Stimulated activated CD4-positive, alpha-beta T cell treated with anti-CD3 and anti-CD28 coated beads, Interleukin-12 subunit alpha, Interleukin-12 subunit beta, amount 100 ng/mL, for 4 hours (primary cell): ENCODE data around the gene ROR2.

Source experiments
- DNase-seq: peaks from one replicate; pipeline ENCODE4 v3.0.0-alpha.2; 2020

ROR2 gene

GRCh38 chr9:91768507-91768906 is 181.5 kb downstream of the ROR2 start:
- DNase-seq = no peak

GRCh38 chr9:91766315-91767069 is 183.5 kb downstream of the ROR2 start:
- DNase-seq = no peak

GRCh38 chr9:91765296-91765695 is 184.7 kb downstream of the ROR2 start:
- no peak for DNase-seq

- no peak for DNase-seq
These were observed 185.4 kb downstream of the ROR2 start for GRCh38 chr9:91764661-91765060.

GRCh38 chr9:91761362-91761761 is 188.7 kb downstream of the ROR2 start:
- DNase-seq = no peak

- DNase-seq = no peak
These were observed 189.1 kb downstream of the ROR2 start for GRCh38 chr9:91760906-91761305.

- DNase-seq = peak; percentile 26
These were observed 191.5 kb downstream of the ROR2 start for GRCh38 chr9:91758491-91758981.

GRCh38 chr9:91757782-91758181 is 192.2 kb downstream of the ROR2 start:
- no peak for DNase-seq

- DNase-seq = no peak
These were observed 193.6 kb downstream of the ROR2 start for GRCh38 chr9:91756510-91756780.

- no peak for DNase-seq
These were observed 194.1 kb downstream of the ROR2 start for GRCh38 chr9:91755761-91756509.

GRCh38 chr9:91753711-91754110 is 196.3 kb downstream of the ROR2 start:
- no peak for DNase-seq

- DNase-seq = no peak
These were observed 198.1 kb downstream of the ROR2 start for GRCh38 chr9:91751922-91752321.

GRCh38 chr9:91750343-91750742 is 199.7 kb downstream of the ROR2 start:
- DNase-seq = no peak

- no peak for DNase-seq
These were observed 203.1 kb downstream of the ROR2 start for GRCh38 chr9:91746904-91747303.

- DNase-seq = no peak
These were observed 203.7 kb downstream of the ROR2 start for GRCh38 chr9:91746357-91746756.

GRCh38 chr9:91744114-91744513 is 205.9 kb downstream of the ROR2 start:
- DNase-seq = no peak

GRCh38 chr9:91741522-91741921 is 208.5 kb downstream of the ROR2 start:
- DNase-seq = no peak

- no peak for DNase-seq
These were observed 209.3 kb downstream of the ROR2 start for GRCh38 chr9:91740701-91741100.

GRCh38 chr9:91736898-91737601 is 213.0 kb downstream of the ROR2 start:
- DNase-seq = no peak

- DNase-seq = no peak
These were observed 213.7 kb downstream of the ROR2 start for GRCh38 chr9:91736311-91736710.

- DNase-seq = no peak
These were observed 215.0 kb downstream of the ROR2 start for GRCh38 chr9:91735049-91735448.

GRCh38 chr9:91734371-91734981 is 215.6 kb downstream of the ROR2 start:
- DNase-seq = peak; percentile 68

GRCh38 chr9:91733006-91733624 is 216.9 kb downstream of the ROR2 start:
- no peak for DNase-seq
